Body of pancreas (tissue), 4 donors: ENCODE data around the gene ZNF473.

ENCODE experiments used
- CTCF ChIP-seq, 7 experiments: fragments of 450-650 bp in 4 of 7; fragments of 200-600 bp in 3 of 7; sonication (generic) in 3 of 7; IDR thresholded peaks; one replicate each; pipeline ENCODE4 v1.5.1; 2016 to 2019; ENCODE audit warnings: antibody characterized with exemption in 7 of 7
- POLR2A ChIP-seq, 3 donors: fragments of 450-650 bp; IDR thresholded peaks; one replicate each; pipeline ENCODE4 v1.6.1; 2016; ENCODE audit warnings: antibody characterized with exemption in 3 of 3, mild to moderate bottlenecking in 2 of 3

- TF ChIP-seq POLR2A (IDR thresholded peaks at IDR 0.05) (no peak), CTCF (IDR thresholded peaks at IDR 0.05) (no peak)
Measured at GRCh38 chr19:49988433-49988832, 37.4 kb upstream of the ZNF473 start.
